GM18519 (cell line): ENCODE results near the gene VSIG10L2.
"Not testable (repeated sequence)": the region's sequence is repeated elsewhere in the genome, so short reads cannot be mapped to it uniquely, and the experiment has no call there.

Experiments used
- ATAC-seq: cut with Tn5 transposase; IDR thresholded peaks from one replicate; pipeline ENCODE4 v1.9.1; 2021; ENCODE audit warnings: mild to moderate bottlenecking, moderate library complexity; ENCODE audit not compliant: unreplicated experiment, low FRiP score

Gene VSIG10L2

GRCh38 chr11:125957618-125958332 is 11.9 kb downstream of the VSIG10L2 start:
- no peak for ATAC-seq

DNA sequence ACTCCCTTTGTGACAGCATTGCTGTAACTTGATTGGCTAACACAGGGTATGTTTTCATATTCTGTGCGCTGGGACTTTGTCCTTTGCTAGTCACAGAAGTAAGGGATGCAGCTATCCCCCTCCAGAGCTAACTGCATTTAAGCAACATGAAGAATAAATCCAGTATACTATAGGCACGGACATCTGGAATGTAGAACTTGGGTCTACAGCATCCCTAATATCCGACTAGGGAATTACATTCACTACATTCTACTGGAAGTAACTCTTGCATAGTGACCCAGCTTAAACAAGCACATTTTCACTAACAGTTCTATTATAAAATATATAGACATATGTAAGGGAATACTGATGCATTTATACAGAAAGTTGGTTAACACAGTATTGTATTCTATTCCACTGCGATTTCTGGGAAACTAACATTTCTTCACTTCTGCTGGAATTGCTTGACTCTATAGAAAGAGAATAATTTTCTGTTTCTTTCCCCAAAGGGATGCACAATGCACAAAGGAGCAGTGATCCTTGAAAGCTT is 13.1 kb downstream of the VSIG10L2 start:
- ATAC-seq = no peak

GRCh38 chr11:125959511-125959910 is 13.7 kb downstream of the VSIG10L2 start:
- ATAC-seq = no peak

DNA sequence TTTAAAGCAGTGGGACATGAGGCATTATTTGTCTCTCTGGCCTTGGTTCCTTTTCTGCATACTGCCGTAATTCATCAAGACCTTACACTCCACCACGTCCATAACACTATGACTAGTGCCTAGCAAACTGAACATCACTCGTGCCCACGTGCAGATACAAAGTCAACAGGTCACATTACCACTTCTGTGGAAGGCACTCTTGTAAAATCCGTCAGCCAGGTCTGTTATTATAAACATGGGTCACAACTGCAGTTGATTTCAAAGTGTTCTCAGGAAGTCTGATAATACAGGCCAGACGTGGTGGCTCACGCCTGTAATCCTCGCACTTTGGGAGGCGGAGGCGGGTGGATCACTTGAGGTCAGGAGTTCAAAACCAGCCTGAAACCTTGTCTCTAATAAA is 14.1 kb downstream of the VSIG10L2 start:
- no peak for ATAC-seq

- no peak for ATAC-seq
Measured at GRCh38 chr11:125960771-125961170, 14.9 kb downstream of the VSIG10L2 start.

DNA sequence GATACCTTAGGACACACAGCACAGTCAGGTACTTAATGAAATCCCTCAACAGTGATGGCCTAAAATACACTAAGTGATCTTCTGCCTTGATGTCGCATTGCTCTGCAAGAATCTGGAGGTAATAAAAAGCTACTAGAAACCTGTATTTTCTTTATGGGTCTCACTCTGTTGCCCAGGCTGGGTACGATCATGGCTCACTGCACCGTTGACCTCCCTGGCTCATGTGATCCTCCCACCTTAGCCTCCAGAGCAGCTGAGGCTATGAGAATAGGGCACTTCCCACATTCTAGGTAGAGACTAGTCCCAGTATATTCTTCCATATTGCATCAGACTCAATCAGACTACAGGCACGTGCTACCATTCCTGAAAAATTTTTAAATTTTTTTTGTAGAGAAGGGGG is 21.7 kb downstream of the VSIG10L2 start:
- ATAC-seq = no peak

- ATAC-seq = no peak
Measured at GRCh38 chr11:125968354-125968753, 22.5 kb downstream of the VSIG10L2 start.

DNA sequence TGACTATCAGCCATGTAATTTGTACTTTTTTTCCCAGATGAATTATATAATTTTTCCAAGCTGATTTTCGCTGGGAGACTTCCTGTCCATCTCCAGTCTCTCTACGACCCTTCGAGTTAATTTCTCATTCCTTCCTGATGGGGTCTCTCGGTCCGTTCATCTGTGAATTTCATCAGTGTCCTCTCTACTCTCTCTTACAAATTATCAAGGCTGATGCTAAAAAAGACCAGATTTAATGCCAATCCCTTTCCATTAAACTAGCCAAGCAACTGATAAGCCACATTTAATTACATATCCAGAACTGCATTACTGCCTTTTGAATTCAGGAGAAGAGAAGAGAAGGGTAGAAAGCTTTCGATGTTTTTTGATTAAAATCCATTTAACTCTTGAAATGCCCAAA is 25.8 kb downstream of the VSIG10L2 start:
- ATAC-seq = no peak

GRCh38 chr11:125974284-125974683 is 28.4 kb downstream of the VSIG10L2 start:
- no peak for ATAC-seq

DNA sequence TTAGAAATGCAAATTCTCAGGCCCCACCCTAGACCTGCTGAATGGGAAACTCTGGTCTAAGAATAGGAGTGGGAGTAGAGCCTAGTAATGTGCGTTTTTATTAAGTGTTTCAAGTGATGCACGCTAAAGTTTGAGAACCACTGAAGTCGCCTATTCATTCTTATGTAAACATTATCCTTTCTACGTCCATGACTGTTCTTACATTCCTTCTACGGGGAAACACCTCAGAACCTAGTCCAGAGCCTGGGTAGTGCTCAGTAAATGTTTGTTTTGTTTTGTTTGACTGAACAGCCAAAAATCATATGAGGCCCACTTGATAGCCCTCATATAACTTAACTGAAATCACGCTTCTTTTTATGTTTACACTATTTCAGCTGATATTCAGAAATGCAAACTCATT is 29.8 kb downstream of the VSIG10L2 start:
- no peak for ATAC-seq

GRCh38 chr11:125976156-125976555 is 30.3 kb downstream of the VSIG10L2 start:
- ATAC-seq = no peak

GRCh38 chr11:125977333-125977732 is 31.5 kb downstream of the VSIG10L2 start:
- no peak for ATAC-seq

DNA sequence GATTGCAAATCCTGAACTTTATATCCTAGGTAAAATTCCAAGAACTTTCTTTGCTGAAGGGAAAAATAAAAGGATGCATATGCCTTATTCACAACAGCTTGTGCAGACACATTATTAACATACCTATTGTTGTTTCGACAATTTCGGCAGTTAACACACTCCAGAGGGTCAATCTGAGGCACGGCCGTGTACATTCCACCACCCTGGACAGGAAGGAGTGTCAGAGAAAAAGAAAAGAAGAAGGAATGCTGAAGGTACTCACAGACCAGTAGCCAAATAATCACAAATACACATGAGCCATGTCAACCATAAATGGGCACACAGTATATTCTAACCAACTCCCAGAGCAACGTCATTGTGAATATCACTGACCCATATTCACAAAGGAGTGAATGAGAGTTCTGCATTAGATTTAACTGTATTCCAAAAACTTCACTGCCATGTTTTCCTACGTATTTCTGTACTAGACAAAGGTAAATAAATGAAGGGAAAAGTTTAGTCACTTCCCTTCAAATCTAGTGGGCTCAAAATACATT is 32.4 kb downstream of the VSIG10L2 start:
- ATAC-seq = no peak

- ATAC-seq = no peak
Measured at GRCh38 chr11:125978778-125979407, 33.0 kb downstream of the VSIG10L2 start.

DNA sequence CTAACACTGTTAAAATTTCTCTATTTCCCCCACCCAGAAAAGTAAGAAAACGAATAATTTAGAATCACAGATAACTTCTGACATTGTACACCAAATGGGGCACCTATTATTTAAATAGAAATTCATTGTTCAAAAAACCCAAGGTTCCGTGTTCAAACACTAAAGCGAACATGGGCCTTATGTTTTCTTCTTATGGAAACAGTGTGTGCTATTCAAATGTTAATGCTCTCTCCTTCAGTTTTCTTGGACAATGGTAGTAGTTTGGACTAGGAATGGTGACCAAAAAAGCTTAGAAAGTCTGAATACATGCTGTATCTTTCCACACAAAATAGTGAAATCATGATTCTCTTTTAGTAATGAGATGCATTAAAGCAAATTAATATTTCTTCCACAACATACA is 33.7 kb downstream of the VSIG10L2 start:
- no peak for ATAC-seq

- ATAC-seq = no peak
Measured at GRCh38 chr11:125980436-125980835, 34.6 kb downstream of the VSIG10L2 start.

DNA sequence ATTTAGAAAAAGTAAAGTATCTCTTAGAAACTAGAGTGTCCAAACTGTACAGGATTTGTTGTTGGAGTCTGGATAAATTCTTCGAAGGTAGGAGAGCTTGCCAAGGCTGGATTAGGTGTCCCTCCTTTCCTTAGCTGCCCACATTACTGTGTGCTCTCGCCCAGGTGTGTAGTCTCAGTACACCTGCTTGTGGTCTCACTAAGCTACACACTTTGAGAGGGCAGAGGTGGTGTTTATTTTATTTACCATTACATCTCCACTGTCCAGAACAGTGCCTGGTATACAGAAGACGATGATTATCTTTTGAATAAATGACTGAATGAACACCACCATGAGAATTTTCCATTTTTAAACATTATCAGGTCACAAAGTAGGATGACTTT is 36.5 kb downstream of the VSIG10L2 start:
- no peak for ATAC-seq

- ATAC-seq = not testable (repeated sequence)
Measured at GRCh38 chr11:125985956-125986355, 40.1 kb downstream of the VSIG10L2 start.

DNA sequence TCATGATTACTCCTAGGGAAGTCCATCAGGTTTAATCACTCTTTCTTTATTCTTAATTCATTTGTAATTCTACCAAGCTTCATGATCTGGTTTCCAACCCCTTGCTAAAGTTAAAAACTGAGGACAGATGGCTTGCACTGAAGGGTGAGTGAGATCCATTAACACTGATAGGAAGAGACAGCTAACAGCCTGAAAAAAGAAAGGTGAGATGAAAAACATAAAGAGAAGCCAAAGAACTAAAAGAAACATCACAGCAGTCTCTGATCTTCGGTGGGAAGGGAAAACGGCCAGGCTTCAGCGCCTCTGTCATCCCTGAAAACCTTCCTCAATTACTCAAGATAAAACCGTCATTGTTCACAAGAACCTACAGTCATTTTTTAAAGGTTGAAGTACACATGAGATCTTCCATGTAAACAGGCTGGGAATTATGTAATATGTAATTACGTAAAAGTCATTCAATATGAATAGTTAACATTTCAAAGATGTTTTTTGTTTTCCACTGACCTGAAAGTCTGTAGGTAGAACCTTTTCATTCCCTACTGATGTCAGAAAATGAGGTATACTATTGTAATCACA is 41.3 kb downstream of the VSIG10L2 start:
- no peak for ATAC-seq

GRCh38 chr11:125990244-125990643 is 44.4 kb downstream of the VSIG10L2 start:
- no peak for ATAC-seq

DNA sequence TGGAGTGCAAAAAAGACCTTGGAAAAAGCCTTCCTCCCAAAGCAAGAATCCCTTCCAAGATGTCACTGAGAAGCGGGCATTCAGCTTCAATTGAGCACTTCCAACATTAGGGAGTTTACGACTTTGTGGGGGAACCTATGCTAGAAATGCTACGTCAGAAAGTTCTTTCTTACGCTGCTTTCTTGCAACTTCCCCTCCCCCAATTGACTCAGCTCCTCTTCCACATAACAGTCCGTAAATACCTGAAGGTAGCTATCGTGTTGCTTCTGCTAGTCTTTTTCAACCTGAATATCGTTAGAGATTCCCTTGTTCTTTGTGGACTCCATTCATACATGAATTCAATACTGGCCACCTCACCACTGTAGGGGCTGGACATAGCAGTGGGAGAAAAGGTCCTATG is 47.0 kb downstream of the VSIG10L2 start:
- ATAC-seq = no peak
